Common myeloid progenitor, CD34-positive (primary cell): ENCODE results near the gene PTGIS.

Experiments used
- CTCF ChIA-PET: fragments of 350-600 bp; sonication (Branson Sonifier 250); formaldehyde crosslinking; loops from one replicate; lab custom pipeline; 2021; ENCODE audit warnings: antibody characterized with exemption; lab: Charles Lee
- POLR2A ChIA-PET: fragments of 350-600 bp; sonication (Branson Sonifier 250); formaldehyde crosslinking; loops from one replicate; lab custom pipeline; 2021; ENCODE audit warnings: antibody characterized with exemption; lab: Charles Lee
- DNase-seq, 3 donors: peaks; one replicate each; pipeline versions ENCODE4 v3.0.0 to v3.0.0-alpha.2; 2013
- H3K27ac ChIP-seq, 2 experiments: 1 replicate in 1 of 2; 2 replicates in 1 of 2; pipeline ENCODE4 v1.7.0; 2013; ENCODE audit warnings: inconsistent platforms in 2 of 2, low read length in 2 of 2, mild to moderate bottlenecking in 2 of 2, low read depth in 1 of 2, moderate library complexity in 1 of 2; ENCODE audit not compliant: severe bottlenecking in 2 of 2, insufficient read depth in 1 of 2, poor library complexity in 1 of 2
- H3K27me3 ChIP-seq, 5 experiments: replicated peaks in 2 of 5; 1 replicate in 3 of 5; 2 replicates in 2 of 5; pipeline versions ENCODE4 v1.6.1 to v1.7.0; 2013; ENCODE audit warnings: low read length in 4 of 5, mild to moderate bottlenecking in 2 of 5, moderate library complexity in 2 of 5, inconsistent platforms in 1 of 5; ENCODE audit not compliant: insufficient read depth in 5 of 5, control insufficient read depth in 4 of 5
- H3K36me3 ChIP-seq, 4 experiments: 1 replicate in 2 of 4; 2 replicates in 2 of 4; pipeline versions ENCODE4 v1.6.1 to v1.7.0; 2013; ENCODE audit warnings: low read length in 3 of 4, control low read depth in 1 of 4, mild to moderate bottlenecking in 1 of 4; ENCODE audit not compliant: control insufficient read depth in 4 of 4, insufficient read depth in 4 of 4
- H3K4me1 ChIP-seq, 4 experiments: 1 replicate in 3 of 4; 2 replicates in 1 of 4; pipeline versions ENCODE4 v1.6.1 to v1.7.1; 2013; ENCODE audit warnings: low read length in 3 of 4, mild to moderate bottlenecking in 3 of 4, control low read depth in 1 of 4, inconsistent platforms in 1 of 4, moderate library complexity in 1 of 4; ENCODE audit not compliant: control insufficient read depth in 4 of 4, insufficient read depth in 4 of 4; ENCODE audit errors: control extremely low read depth in 1 of 4
- H3K4me3 ChIP-seq, 7 experiments: 1 replicate in 4 of 7; 2 replicates in 3 of 7; pipeline versions ENCODE4 v1.5.1 to v1.7.0; 2013; ENCODE audit warnings: mild to moderate bottlenecking in 7 of 7, low read length in 6 of 7, moderate library complexity in 6 of 7, inconsistent platforms in 2 of 7, low read depth in 2 of 7, control low read depth in 1 of 7; ENCODE audit not compliant: insufficient read depth in 4 of 7, control insufficient read depth in 1 of 7; ENCODE audit errors: extremely low read depth in 1 of 7
- H3K9me3 ChIP-seq, 5 experiments: 1 replicate in 4 of 5; 2 replicates in 1 of 5; pipeline versions ENCODE4 v1.6.1 to v1.7.1; 2013; ENCODE audit warnings: low read length in 4 of 5, mild to moderate bottlenecking in 2 of 5, inconsistent platforms in 1 of 5, low read depth in 1 of 5, moderate library complexity in 1 of 5; ENCODE audit not compliant: control insufficient read depth in 4 of 5, insufficient read depth in 2 of 5; ENCODE audit errors: control extremely low read depth in 1 of 5
- WGBS: methylation state at CpG from one replicate; pipeline ENCODE4 v1.1.5; 2013; ENCODE audit not compliant: insufficient coverage; 5-methylcytosine and 5-hydroxymethylcytosine counted together

Gene PTGIS

DNA sequence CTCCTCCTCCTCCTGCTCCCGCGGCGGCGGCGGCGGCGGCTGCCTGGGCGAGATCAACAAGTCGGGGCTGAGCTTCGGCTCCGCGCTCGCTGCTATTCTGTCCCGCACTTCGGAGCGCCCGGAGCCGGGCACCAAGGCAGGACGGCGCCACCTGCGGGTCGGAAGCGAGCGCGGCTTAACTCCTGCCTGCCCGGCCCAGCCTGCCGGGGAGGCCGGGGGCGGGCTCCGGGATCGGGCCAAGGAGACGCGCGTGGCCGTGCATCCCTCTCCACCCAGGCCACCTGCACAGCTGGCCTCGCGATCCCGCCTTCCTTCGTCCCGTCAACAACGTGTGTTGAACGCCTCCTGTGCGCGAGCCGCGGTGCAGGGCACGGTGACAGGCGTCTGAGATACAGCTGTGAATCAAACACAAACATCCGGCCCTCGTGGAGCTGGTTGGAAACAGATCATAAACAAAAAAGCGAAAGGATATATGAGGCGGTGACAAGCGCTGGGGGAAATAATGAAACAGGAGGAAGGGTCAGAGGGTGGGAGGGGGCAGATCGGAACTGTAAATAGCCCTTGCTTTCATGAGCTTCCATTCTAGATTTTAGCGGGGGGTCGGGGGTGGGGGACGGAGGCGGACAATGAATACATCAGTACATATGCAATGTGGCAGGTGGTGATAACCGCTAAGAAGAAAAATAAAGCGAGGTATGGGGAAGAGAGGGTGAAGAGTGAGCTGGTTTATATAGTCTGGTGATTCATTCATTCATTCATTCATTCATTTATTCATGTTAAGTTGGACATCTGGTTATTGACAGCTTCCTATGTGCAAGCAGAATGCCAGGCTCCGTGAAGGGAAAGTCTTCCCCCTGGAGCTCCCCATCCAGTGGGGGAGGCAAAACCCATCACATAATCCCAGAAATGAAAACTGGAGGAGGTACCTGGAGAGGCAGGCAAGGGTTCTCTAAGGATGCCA, 83.5 kb downstream of the PTGIS start:
- peak overlapping the region in 1 of 7 experiments; percentile 58 for H3K4me3 ChIP-seq

DNA sequence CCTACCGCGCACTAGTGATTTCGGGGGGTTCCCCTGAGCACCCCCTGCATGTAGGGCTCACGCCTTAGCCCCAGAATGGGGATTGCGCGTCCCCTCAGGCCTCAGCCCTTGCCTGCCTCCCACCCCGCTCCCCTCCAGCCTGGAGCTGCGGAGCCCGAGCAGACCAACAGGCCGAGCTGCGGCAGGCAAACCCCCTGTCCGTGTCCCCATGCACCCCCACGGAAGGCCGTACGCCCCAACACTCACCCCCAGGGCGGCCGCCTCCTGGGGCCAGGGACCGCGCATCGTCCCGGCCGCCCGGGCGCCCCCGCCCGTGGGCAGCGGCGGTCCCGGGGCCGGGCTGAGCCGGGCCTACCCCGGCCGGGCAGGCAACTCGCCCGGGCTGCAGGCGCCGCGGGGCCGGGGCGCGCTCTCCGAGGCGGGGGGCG, 84.2 kb downstream of the PTGIS start:
- Histone ChIP-seq H3K9me3 (peaks cover 0 to 5% (median 0%) of the 10 kb centered on the region in 5 experiments), H3K4me3 (no peak overlapping the region), H3K27me3 (peaks cover 3 to 96% (median 25%) of the 10 kb centered on the region in 5 experiments), H3K27ac (no peak overlapping the region), H3K4me1 (peaks cover 0 to 13% (median 9%) of the 10 kb centered on the region in 4 experiments), H3K36me3 (no peaks in the 10 kb centered on the region)
- POLR2A ChIA-PET = no interaction called here
- DNase-seq = no peak
- CTCF ChIA-PET = interaction anchor here (1.2 to 3.4 kb wide), 10 partner anchors 8 to 155 kb away, joined by 3 to 15 read pairs (median 6); no protein-coding TSS in a partner anchor
- under 1% methylated on average over 35 of the region's 44 CpGs for WGBS

More for the DNA sequence above, 83.5 kb downstream of the PTGIS start:
- Histone ChIP-seq H3K9me3 (peaks cover 0 to 5% (median 0%) of the 10 kb centered on the region in 5 experiments), H3K4me1 (peaks cover 0 to 16% (median 9%) of the 10 kb centered on the region in 4 experiments), H3K27me3 (peaks cover 3 to 95% (median 25%) of the 10 kb centered on the region in 5 experiments), H3K27ac (no peak overlapping the region), H3K36me3 (no peaks in the 10 kb centered on the region)
- ChIA-PET POLR2A (no interaction called here), CTCF (interaction anchor here (0.7 to 3.4 kb wide), 17 partner anchors 8 to 162 kb away, joined by 3 to 15 read pairs (median 5); no protein-coding TSS in a partner anchor)
- peak; percentile 67 to 74 (median 73) for DNase-seq
- 2% methylated on average over 58 of the region's 61 CpGs for WGBS

DNA sequence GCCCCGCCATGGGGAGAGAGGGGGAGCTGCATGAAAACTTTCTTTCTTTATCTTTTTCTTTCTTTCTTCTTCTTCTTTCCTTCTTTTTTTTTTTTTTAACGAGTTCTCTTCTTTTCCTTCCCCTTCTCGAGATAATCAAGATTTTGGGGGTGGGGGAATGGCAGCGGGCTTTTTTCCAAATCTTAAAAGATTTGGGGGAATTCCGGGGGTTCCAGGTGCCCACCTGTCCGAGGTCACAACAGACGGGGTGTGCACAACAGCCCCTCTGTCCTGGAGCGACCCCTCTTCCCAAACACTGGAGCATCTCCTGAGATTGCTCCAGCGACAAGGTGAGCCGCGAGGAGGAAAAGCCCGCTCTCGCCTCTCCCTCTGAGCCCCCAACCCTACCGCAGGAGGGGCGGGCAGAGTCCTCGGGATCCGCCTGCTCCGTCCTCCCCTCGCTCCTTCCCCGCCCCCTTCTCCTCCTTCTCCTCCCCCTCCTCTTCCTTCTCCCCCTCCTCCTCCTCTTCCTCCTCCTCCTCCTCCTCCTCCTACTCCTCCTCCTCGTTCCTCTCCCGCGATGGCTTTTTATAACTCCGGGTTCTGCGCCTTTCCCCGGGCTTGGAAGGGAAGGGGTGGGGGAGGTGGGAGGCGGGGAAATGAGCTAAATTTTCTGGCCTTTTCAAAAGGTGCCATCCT, 84.8 kb downstream of the PTGIS start:
- no peak overlapping the region for H3K4me3 ChIP-seq
- H3K27ac ChIP-seq = no peak overlapping the region
- H3K4me1 ChIP-seq = peaks cover 0 to 13% (median 9%) of the 10 kb centered on the region in 4 experiments
- peaks cover 3 to 95% (median 25%) of the 10 kb centered on the region in 5 experiments for H3K27me3 ChIP-seq
- peaks cover 0 to 5% (median 0%) of the 10 kb centered on the region in 5 experiments for H3K9me3 ChIP-seq
- CTCF ChIA-PET = interaction anchor here (1.6 to 2.6 kb wide), 4 partner anchors 15 to 154 kb away, joined by 3 to 7 read pairs (median 4); no protein-coding TSS in a partner anchor
- POLR2A ChIA-PET = no interaction called here
- no peaks in the 10 kb centered on the region for H3K36me3 ChIP-seq
- DNase-seq = no peak
- 3% methylated on average over 5 of the region's 27 CpGs for WGBS

DNA sequence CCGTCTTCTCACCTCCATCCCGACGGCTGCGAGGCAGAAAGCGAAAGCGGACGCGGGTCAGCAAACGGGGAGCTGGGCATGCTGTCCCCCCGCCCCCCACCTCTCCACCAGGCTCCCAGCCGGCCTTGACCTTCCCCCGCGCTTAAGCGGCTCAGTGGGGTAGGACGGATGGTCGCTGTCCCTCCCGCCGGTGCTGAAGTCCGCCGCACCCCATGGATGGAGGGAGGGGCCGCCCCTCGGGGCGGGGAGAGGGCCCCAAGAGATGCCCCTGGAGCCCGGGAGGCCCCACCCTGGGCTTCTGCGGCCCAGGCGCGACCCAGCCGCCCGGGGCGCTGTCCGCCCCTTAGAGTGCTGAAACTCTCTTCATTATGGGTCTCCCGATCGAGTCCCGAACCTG, 85.3 kb downstream of the PTGIS start, which contains the start of gene KCNB1:
Gene KCNB1 (minus strand): TSS at position 48 of the 397 bp plus-strand sequence. CDS start 188 bp downstream, outside the sequence.
- ChIA-PET POLR2A (no interaction called here), CTCF (interaction anchor here (1.6 to 2.6 kb wide), 2 partner anchors 15 to 139 kb away, joined by 3 to 7 read pairs; no protein-coding TSS in a partner anchor)

DNA sequence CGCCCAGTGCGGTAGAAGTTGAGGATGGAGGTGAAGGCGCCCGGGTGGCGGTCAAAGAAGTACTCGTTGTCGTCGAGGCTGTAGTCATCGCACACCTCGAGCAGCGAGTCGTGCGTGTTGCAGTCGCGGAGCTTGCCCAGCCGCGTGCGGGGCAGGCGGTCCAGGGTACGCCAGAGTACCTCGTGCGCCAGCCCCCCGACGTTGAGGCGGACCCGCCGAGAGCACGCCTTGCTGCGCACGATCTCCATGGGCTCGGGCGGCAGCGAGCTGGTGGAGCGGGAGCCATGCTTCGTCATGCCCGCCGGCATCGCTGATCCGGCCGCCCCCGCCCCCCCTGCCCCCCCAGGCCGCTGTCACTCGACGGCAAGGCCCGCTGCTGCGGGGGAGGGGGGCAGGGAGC, 85.8 kb downstream of the PTGIS start:
- Histone ChIP-seq H3K27ac (no peak overlapping the region), H3K4me1 (peaks cover 0 to 13% (median 9%) of the 10 kb centered on the region in 4 experiments), H3K9me3 (peaks cover 0 to 2% (median 0%) of the 10 kb centered on the region in 5 experiments), H3K4me3 (no peak overlapping the region), H3K27me3 (peaks cover 3 to 96% (median 25%) of the 10 kb centered on the region in 5 experiments), H3K36me3 (no peaks in the 10 kb centered on the region)
- ChIA-PET POLR2A (no interaction called here), CTCF (interaction anchor here (1.6 to 2.6 kb wide), 2 partner anchors 16 to 139 kb away, joined by 3 to 7 read pairs; no protein-coding TSS in a partner anchor)
- no peak for DNase-seq
- 51% methylated on average over 42 of the region's 46 CpGs for WGBS

More for the DNA sequence above, 85.3 kb downstream of the PTGIS start, which contains the start of gene KCNB1:
- Histone ChIP-seq H3K27ac (no peak within 1 kb of the TSS), H3K9me3 (peaks cover 0 to 4% (median 0%) of the 10 kb centered on the region in 5 experiments), H3K36me3 (no peaks in the 10 kb centered on the region), H3K27me3 (peaks cover 3 to 96% (median 25%) of the 10 kb centered on the region in 5 experiments), H3K4me3 (no peak within 1 kb of the TSS), H3K4me1 (peaks cover 0 to 13% (median 9%) of the 10 kb centered on the region in 4 experiments)
- peak; percentile 73 to 86 (median 85) for DNase-seq
- WGBS = 1% methylated on average over 11 of the region's 34 CpGs

DNA sequence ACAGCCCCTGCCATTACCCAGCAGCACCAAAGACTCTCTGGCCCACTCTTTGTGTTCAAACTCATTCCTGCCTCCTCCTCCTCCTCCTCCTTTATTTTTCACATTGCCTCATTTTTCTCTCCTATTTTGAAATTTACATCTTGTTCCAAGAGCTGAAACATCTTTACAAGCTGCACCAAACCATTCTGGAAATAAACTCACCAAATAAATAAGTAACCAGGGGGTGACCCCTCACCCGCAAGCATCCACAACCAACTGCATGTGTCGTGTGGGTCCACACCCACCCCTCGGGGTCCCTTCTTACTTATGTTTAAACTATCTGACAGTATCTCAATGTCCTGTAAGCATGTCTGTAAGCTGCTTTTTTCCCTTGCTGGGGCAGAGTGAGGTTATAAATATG, 86.8 kb downstream of the PTGIS start:
- peaks cover 0 to 2% (median 0%) of the 10 kb centered on the region in 5 experiments for H3K9me3 ChIP-seq
- no peak overlapping the region for H3K4me3 ChIP-seq
- no peaks in the 10 kb centered on the region for H3K36me3 ChIP-seq
- peaks cover 2 to 93% (median 19%) of the 10 kb centered on the region in 5 experiments for H3K27me3 ChIP-seq
- no peak overlapping the region for H3K27ac ChIP-seq
- ChIA-PET POLR2A (no interaction called here), CTCF (no interaction called here)
- DNase-seq = no peak
- H3K4me1 ChIP-seq = peaks cover 0 to 13% (median 9%) of the 10 kb centered on the region in 4 experiments
- 100% methylated on average over 1 of the region's 3 CpGs for WGBS
